HL-60 (cell line): Measurements from ENCODE around the gene CERS1.

Experiments used
- DNase-seq, 2 experiments: peaks; one replicate each; pipeline ENCODE4 v3.0.0-alpha.2; 2010 to 2020; ENCODE audit warnings: low read depth in 1 of 2, low spot score in 1 of 2
- H3K27ac ChIP-seq: fragments of 250-450 bp; sonication (Bioruptor Pico); replicated peaks from 2 replicates; pipeline ENCODE4 v1.5.1; 2020; ENCODE audit warnings: mild to moderate bottlenecking, moderate library complexity
- H3K27me3 ChIP-seq: fragments of 250-450 bp; sonication (Bioruptor Pico); 2 replicates; pipeline ENCODE4 v1.5.1; 2021; ENCODE audit warnings: mild to moderate bottlenecking, moderate library complexity; ENCODE audit not compliant: insufficient read depth, poor library complexity, severe bottlenecking
- H3K4me3 ChIP-seq: replicated peaks from 2 replicates; pipeline ENCODE4 v1.5.1; 2011; ENCODE audit warnings: mild to moderate bottlenecking, control low read depth, low read length; ENCODE audit not compliant: insufficient read depth
- GABPA ChIP-seq: IDR thresholded peaks from 2 replicates; pipeline ENCODE4 v1.6.1; 2012; ENCODE audit warnings: low read depth
- POLR2AphosphoS5 ChIP-seq: IDR thresholded peaks from 2 replicates; pipeline ENCODE4 v1.6.1; 2012; ENCODE audit warnings: low read depth
- SPI1 ChIP-seq: IDR thresholded peaks from 2 replicates; pipeline ENCODE4 v1.6.1; 2012; ENCODE audit warnings: low read depth, mild to moderate bottlenecking, borderline replicate concordance
- TF ChIP-seq, protein P1 (sequence below): IDR thresholded peaks from one replicate; pipeline ENCODE4 v1.5.1; 2011; ENCODE audit warnings: low read length, control low read depth, inconsistent platforms; ENCODE audit not compliant: insufficient read depth
- TF ChIP-seq, protein P2 (sequence below): IDR thresholded peaks from 2 replicates; pipeline ENCODE4 v1.6.1; 2012; ENCODE audit warnings: low read depth; ENCODE audit not compliant: insufficient replicate concordance

Gene CERS1

DNA sequence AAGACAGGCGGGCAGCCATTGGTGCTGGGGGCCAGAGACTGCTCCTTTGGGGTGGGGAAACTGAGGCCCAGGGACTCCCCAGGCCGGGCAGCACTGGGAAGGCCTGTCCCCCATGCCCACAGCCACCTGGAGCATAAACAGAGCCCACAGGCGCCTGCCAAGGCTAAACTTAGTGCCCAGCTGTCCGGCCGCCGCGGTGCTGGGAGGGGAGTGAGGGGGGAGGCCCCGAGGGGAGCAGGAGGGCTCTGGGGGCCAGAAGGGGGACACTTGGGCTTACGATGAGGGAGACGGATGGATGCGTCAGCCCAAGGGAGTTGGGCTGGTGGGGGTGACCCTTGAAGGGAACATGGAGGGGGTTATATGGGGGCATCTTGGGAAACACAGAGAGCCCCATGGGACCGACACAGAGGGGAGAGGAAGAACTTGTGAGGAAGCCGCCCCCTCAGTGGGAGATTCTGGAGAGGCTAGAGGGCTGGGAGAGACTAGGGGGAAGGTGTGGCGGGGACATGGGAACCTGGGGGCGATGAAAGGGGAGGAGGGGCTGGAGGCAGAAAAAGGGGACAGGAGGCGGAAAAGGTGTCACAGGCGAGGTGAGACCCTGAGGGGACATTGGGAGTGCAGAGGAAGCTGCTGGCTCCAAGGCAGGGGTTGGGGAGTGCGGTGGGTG, 2.2 kb downstream of the CERS1 start:
- no peak for DNase-seq
- TF ChIP-seq SPI1 (no peak), POLR2AphosphoS5 (no peak), GABPA (no peak)
- TF ChIP-seq, protein P1, sequence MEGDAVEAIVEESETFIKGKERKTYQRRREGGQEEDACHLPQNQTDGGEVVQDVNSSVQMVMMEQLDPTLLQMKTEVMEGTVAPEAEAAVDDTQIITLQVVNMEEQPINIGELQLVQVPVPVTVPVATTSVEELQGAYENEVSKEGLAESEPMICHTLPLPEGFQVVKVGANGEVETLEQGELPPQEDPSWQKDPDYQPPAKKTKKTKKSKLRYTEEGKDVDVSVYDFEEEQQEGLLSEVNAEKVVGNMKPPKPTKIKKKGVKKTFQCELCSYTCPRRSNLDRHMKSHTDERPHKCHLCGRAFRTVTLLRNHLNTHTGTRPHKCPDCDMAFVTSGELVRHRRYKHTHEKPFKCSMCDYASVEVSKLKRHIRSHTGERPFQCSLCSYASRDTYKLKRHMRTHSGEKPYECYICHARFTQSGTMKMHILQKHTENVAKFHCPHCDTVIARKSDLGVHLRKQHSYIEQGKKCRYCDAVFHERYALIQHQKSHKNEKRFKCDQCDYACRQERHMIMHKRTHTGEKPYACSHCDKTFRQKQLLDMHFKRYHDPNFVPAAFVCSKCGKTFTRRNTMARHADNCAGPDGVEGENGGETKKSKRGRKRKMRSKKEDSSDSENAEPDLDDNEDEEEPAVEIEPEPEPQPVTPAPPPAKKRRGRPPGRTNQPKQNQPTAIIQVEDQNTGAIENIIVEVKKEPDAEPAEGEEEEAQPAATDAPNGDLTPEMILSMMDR, result no peak
- TF ChIP-seq, protein P2, sequence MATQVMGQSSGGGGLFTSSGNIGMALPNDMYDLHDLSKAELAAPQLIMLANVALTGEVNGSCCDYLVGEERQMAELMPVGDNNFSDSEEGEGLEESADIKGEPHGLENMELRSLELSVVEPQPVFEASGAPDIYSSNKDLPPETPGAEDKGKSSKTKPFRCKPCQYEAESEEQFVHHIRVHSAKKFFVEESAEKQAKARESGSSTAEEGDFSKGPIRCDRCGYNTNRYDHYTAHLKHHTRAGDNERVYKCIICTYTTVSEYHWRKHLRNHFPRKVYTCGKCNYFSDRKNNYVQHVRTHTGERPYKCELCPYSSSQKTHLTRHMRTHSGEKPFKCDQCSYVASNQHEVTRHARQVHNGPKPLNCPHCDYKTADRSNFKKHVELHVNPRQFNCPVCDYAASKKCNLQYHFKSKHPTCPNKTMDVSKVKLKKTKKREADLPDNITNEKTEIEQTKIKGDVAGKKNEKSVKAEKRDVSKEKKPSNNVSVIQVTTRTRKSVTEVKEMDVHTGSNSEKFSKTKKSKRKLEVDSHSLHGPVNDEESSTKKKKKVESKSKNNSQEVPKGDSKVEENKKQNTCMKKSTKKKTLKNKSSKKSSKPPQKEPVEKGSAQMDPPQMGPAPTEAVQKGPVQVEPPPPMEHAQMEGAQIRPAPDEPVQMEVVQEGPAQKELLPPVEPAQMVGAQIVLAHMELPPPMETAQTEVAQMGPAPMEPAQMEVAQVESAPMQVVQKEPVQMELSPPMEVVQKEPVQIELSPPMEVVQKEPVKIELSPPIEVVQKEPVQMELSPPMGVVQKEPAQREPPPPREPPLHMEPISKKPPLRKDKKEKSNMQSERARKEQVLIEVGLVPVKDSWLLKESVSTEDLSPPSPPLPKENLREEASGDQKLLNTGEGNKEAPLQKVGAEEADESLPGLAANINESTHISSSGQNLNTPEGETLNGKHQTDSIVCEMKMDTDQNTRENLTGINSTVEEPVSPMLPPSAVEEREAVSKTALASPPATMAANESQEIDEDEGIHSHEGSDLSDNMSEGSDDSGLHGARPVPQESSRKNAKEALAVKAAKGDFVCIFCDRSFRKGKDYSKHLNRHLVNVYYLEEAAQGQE, result no peak
- no peak overlapping the region for H3K27ac ChIP-seq
- H3K4me3 ChIP-seq, result no peak overlapping the region
- H3K27me3 ChIP-seq, result peaks cover 18% of the 10 kb centered on the region

DNA sequence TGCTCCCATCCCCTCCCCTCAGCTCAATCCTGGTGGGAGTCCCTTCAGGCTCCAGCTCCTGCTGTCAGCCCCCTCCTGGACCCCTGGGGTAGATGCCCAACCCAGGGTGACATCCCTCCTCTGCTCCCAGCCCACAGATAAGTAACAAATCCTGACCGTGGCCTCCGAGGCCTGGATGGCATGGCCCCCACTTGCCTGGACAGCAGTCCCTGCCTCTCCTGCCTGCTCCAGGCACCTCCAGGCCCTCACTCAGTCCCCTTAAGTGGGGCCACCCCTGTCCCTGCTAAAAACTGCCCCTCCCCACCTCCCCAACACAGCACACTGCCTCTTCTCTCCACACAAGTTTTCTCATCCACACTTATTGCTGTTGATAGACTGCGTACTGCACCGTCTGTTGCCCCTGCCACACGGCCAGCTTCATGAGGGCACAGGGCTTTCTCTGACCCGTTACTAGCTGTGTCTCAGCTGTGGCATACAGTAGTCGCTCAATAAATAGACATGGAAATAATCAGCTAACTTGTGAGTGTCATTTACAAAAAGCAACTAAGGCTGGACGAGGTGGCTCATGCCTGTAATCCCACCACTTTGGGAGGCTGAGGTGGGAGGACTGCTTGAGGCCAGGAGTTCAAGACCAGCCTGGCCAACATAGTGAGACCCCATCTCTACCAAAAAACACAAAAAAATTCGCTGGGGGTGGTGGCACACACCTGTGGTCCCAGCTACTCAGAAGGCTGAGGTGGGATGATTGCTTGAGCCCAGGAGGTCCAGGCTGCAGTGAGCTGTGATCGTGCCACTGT, 5.8 kb downstream of the CERS1 start:
- Histone ChIP-seq H3K27me3 (peaks cover 16% of the 10 kb centered on the region), H3K27ac (no peak overlapping the region), H3K4me3 (no peak overlapping the region)
- TF ChIP-seq, protein P2, result no peak
- no peak for TF ChIP-seq GABPA
- TF ChIP-seq SPI1, result no peak
- TF ChIP-seq, protein P1, result no peak
- TF ChIP-seq POLR2AphosphoS5, result no peak
- no peak for DNase-seq

GRCh38 chr19:18886972-18887371, 9.0 kb downstream of the CERS1 start:
- TF ChIP-seq, protein P1, result no peak
- no peak for TF ChIP-seq SPI1
- no peaks in the 10 kb centered on the region for H3K27me3 ChIP-seq
- DNase-seq, result no peak
- H3K4me3 ChIP-seq, result no peak overlapping the region
- H3K27ac ChIP-seq, result no peak overlapping the region
